ENCODE measurements around the gene SGTB.

DNA sequence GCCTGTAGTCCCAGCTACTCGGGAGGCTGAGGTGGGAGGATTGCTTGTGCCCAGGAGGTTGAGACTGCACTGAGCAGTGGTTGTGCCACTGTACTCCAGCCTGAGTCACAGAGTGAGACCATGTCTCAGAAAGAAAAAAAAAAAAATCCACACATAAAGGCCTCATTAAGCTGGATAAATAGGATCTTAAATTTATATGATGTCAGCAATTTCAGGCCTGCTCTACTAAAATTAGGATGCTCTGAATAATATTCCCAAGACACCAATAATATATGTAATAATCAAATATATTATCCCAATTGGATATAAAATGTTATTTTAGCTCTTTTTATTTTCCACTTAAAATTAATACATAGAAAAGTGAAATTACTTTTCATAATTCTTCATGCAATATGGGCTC, 43.7 kb upstream of the SGTB start:
- TF ChIP-seq POLR2AphosphoS5 (IDR thresholded peaks at IDR 0.05; ENCODE audit: borderline replicate concordance, low read depth, low read length) (no peak), FOXP2 (optimal IDR thresholded peaks at IDR 0.05; ENCODE audit: control extremely low read depth, extremely low read length, insufficient read depth) (no peak)
